B cell (primary cell): ENCODE data around the gene PLA2G10.
"Not testable (repeated sequence)": the region's sequence is repeated elsewhere in the genome, so short reads cannot be mapped to it uniquely, and the experiment has no call there.

Experiments
- EZH2 ChIP-seq: IDR thresholded peaks from 2 replicates; pipeline ENCODE4 v1.6.1; 2012; ENCODE audit warnings: borderline replicate concordance, low read depth, mild to moderate bottlenecking, moderate library complexity, low read length; ENCODE audit not compliant: insufficient read depth, poor library complexity, severe bottlenecking
- TF ChIP-seq, protein P1 (sequence below): fragments of 200-600 bp; IDR thresholded peaks from one replicate; pipeline ENCODE4 v1.8.0; 2022; ENCODE audit warnings: antibody characterized with exemption, mild to moderate bottlenecking

DNA sequence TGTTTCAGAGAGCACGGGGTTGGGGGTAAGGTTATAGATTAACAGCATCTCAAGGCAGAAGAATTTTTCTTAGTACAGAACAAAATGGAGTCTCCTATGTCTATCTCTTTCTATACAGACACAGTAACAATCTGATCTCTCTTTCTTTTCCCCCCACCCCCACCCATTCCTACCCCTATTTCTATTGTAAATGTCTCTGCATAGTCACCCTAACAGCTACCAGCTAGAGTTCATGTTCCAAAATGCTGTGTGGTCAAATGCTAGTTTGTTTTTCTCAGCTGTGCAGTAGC, 57.2 kb downstream of the PLA2G10 start:
- TF ChIP-seq, protein P1, sequence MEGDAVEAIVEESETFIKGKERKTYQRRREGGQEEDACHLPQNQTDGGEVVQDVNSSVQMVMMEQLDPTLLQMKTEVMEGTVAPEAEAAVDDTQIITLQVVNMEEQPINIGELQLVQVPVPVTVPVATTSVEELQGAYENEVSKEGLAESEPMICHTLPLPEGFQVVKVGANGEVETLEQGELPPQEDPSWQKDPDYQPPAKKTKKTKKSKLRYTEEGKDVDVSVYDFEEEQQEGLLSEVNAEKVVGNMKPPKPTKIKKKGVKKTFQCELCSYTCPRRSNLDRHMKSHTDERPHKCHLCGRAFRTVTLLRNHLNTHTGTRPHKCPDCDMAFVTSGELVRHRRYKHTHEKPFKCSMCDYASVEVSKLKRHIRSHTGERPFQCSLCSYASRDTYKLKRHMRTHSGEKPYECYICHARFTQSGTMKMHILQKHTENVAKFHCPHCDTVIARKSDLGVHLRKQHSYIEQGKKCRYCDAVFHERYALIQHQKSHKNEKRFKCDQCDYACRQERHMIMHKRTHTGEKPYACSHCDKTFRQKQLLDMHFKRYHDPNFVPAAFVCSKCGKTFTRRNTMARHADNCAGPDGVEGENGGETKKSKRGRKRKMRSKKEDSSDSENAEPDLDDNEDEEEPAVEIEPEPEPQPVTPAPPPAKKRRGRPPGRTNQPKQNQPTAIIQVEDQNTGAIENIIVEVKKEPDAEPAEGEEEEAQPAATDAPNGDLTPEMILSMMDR, result not testable (repeated sequence)
- not testable (repeated sequence) for TF ChIP-seq EZH2
